ENCODE data around the gene APOBEC3G. TPM values are rescaled to one million over a fixed set of nuclear protein-coding genes. Genes with fewer than 3 reads are reported as not detected.

APOBEC3G gene
- total and polyA plus RNA-seq, 8 donors: 0.45 to 19.6 (median 5.0) TPM; not detected in 1

DNA sequence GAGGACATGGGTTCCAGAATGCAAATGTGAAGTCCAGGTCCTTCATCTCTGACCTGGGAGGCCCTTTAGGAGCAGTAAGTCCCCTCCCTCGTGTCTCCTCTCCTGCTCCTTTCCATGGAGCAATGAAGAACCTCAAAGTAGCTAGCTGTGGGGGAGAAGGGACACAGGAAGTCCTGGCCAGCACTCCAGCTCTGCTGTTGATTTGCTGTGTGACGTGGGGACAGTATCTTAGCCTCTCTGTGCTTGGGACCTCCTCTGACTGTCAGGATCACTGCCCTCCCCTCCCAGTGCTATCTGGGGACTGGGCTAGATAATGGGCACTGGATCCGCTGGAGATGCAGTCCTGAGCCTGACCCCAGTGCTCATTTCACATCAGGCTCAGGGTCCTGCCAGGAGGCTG lies 18.9 kb downstream of the APOBEC3G start:
- TF ChIP-seq POLR2AphosphoS5 (IDR thresholded peaks at IDR 0.05) (no peak), POLR2A (IDR thresholded peaks at IDR 0.05) (no peak), EP300 (IDR thresholded peaks at IDR 0.05) (no peak)
- TF ChIP-seq, protein P1, sequence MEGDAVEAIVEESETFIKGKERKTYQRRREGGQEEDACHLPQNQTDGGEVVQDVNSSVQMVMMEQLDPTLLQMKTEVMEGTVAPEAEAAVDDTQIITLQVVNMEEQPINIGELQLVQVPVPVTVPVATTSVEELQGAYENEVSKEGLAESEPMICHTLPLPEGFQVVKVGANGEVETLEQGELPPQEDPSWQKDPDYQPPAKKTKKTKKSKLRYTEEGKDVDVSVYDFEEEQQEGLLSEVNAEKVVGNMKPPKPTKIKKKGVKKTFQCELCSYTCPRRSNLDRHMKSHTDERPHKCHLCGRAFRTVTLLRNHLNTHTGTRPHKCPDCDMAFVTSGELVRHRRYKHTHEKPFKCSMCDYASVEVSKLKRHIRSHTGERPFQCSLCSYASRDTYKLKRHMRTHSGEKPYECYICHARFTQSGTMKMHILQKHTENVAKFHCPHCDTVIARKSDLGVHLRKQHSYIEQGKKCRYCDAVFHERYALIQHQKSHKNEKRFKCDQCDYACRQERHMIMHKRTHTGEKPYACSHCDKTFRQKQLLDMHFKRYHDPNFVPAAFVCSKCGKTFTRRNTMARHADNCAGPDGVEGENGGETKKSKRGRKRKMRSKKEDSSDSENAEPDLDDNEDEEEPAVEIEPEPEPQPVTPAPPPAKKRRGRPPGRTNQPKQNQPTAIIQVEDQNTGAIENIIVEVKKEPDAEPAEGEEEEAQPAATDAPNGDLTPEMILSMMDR (IDR thresholded peaks at IDR 0.05): no peak
- Histone ChIP-seq H3K4me3 (no peak overlapping the region), H3K9me3 (no peaks in the 10 kb centered on the region), H3K4me1 (peaks cover 0 to 16% (median 10%) of the 10 kb centered on the region in 4 donors), H3K27ac (no peak overlapping the region), H3K36me3 (no peaks in the 10 kb centered on the region), H3K27me3 (peaks cover 0 to 6% (median 0%) of the 10 kb centered on the region in 3 donors)
- intact Hi-C loops (cut with DNase I; ENCODE audit: low total_unique reads): no loop called here
- no peak for DNase-seq
- 76 to 86% (median 86%) methylated on average over 3 of the region's 3 CpGs for WGBS, 5 donors

DNA sequence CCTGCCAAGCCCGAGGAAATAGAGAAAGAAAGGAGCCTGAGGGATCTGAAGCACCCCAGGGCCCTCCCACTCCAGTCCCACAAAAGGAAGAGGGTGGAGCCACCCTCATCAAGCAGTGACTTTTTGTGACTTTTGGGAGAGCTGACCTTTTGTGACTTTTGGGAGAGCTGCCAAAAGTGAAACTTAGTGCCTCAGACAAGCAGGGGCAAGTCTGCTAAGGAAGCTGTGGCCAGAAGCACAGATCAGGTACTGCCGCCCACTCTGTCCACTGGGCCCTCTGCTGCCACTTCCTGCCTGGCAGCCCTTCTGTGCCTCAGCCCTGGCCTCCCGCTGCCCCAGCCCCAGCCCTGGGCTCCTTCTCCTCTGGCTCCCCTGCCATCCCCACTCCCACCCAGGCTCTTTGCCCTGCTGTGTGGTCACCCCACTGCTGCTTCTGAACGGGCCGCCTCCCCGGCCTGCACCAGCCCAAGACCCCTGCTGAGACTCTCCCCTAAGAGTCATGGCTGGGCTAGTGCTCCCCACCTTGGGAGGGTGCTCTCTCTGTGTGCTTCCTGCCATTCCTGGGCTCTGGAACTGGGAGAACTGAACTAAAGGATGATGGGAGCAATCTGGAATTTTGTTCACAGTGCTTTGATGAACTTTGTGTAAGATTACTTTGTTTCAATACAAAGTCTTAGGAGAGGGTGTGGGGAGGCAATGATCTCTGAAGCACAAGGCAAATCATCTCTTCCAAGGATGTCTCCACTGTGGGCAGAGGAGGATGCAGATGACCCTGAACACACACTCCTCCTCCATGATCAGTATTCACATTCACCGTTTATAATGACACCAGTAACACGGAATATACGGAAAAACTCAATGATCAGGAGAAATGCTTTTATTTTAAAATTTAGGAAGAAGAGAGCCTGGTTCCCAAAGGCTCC lies 20.3 kb downstream of the APOBEC3G start, which contains the start of gene APOBEC3H:
Gene APOBEC3H (plus strand): TSS at position 147 of the 923 bp plus-strand sequence. CDS start 3,035 bp downstream, outside the sequence.
- WGBS, 5 donors: 60 to 72% (median 66%) methylated on average over 9 of the region's 9 CpGs

DNA sequence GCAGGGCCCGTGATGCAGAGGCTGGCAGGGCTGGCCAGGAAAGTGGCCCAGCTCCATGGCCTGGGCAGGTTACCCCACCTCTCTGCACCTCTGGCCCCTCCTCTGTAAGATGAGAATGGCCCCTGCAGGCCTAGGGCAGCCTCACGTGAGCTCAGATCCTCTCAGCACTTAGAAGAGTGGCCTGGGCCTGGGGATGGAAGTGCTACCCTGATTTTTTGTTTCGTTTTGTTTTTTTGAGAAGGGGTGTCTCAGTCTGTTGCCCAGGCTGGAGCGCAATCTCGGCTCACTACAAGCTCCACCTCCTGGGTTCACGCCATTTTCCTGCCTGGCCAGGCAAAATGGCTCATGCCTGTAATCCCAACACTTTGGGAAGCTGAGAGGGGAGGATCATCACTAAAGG lies 21.0 kb downstream of the APOBEC3G start:
- H3K36me3 ChIP-seq: no peaks in the 10 kb centered on the region
- TF ChIP-seq POLR2AphosphoS5 (IDR thresholded peaks at IDR 0.05) (no peak), POLR2A (IDR thresholded peaks at IDR 0.05) (no peak), EP300 (IDR thresholded peaks at IDR 0.05) (no peak)
- TF ChIP-seq, protein P1 (IDR thresholded peaks at IDR 0.05): no peak
- intact Hi-C loops (cut with DNase I; ENCODE audit: low total_unique reads): no loop called here
- H3K4me1 ChIP-seq: peaks cover 0 to 16% (median 10%) of the 10 kb centered on the region in 4 donors
- H3K9me3 ChIP-seq: no peaks in the 10 kb centered on the region
- peak overlapping the region in 2 of 5 donors; percentile 10 to 73 for H3K27ac ChIP-seq
- H3K4me3 ChIP-seq: no peak overlapping the region
- no peaks in the 10 kb centered on the region for H3K27me3 ChIP-seq
- DNase-seq: no peak
- 67 to 76% (median 74%) methylated on average over 6 of the region's 6 CpGs for WGBS, 5 donors

More for the DNA sequence above, 20.3 kb downstream of the APOBEC3G start, which contains the start of gene APOBEC3H:
- Histone ChIP-seq H3K27me3 (no peaks in the 10 kb centered on the region), H3K36me3 (no peaks in the 10 kb centered on the region), H3K27ac (peak within 1 kb of the TSS; percentile 25 to 73 (median 51)), H3K4me1 (peaks cover 0 to 16% (median 10%) of the 10 kb centered on the region in 4 donors), H3K4me3 (peak within 1 kb of the TSS in 1 of 4 donors; percentile 3), H3K9me3 (no peaks in the 10 kb centered on the region)
- TF ChIP-seq, protein P1 (IDR thresholded peaks at IDR 0.05): no peak
- no peak for TF ChIP-seq POLR2AphosphoS5 (IDR thresholded peaks at IDR 0.05)
- TF ChIP-seq EP300 (IDR thresholded peaks at IDR 0.05): no peak
- TF ChIP-seq POLR2A (IDR thresholded peaks at IDR 0.05): no peak
- peak in 1 of 2 donors; percentile 52 for DNase-seq
- intact Hi-C loops (cut with DNase I; ENCODE audit: low total_unique reads): no loop called here

DNA sequence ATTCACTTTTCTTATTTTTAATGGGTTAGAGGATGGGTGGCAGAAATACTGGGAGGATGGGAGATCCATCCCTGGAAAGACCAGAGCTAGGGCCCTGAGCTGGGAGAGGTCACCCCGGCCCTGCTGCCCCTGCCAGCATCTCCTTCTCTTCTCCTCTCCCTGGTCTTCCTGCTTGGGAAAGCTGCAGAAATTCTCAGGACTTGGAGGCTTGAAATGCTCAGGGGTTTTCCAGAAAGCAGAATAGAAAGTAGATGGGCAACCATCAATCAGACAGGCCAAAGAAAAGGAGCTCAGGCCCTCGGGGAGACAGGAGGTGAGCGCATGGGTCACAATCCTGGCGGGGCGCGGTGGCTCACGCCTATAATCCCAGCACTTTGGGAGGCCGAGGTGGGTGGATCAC lies 21.5 kb downstream of the APOBEC3G start:
- WGBS, 5 donors: 71 to 91% (median 85%) methylated on average over 8 of the region's 8 CpGs
- TF ChIP-seq EP300 (IDR thresholded peaks at IDR 0.05) (no peak), POLR2AphosphoS5 (IDR thresholded peaks at IDR 0.05) (no peak), POLR2A (IDR thresholded peaks at IDR 0.05) (no peak)
- TF ChIP-seq, protein P1 (IDR thresholded peaks at IDR 0.05): no peak

More for the DNA sequence above, 21.5 kb downstream of the APOBEC3G start:
- Histone ChIP-seq H3K27ac (peak overlapping the region in 1 of 5 donors; percentile 2), H3K9me3 (no peaks in the 10 kb centered on the region), H3K36me3 (no peaks in the 10 kb centered on the region), H3K4me3 (no peak overlapping the region), H3K4me1 (peaks cover 0 to 16% (median 10%) of the 10 kb centered on the region in 4 donors), H3K27me3 (no peaks in the 10 kb centered on the region)
- intact Hi-C loops (cut with DNase I; ENCODE audit: low total_unique reads): no loop called here
- DNase-seq: no peak
